Fibroblast of peridontal ligament (primary cell): ENCODE results near the gene MRPL10.
A peak's percentile ranks its signal among the peaks of the same experiment; 100 is the strongest.

ENCODE experiments used
- DNase-seq: peaks from one replicate; pipeline ENCODE4 v3.0.0-alpha.2; 2010; ENCODE audit errors: extremely low read depth

MRPL10 gene

GRCh38 chr17:47857551-47858455 lies 26.5 kb upstream of the MRPL10 start:
- DNase-seq: no peak

- no peak for DNase-seq
Measured at GRCh38 chr17:47856830-47857229, 25.5 kb upstream of the MRPL10 start.

- no peak for DNase-seq
Measured at GRCh38 chr17:47855737-47856136, 24.4 kb upstream of the MRPL10 start.

- no peak for DNase-seq
Measured at GRCh38 chr17:47853616-47854015, 22.3 kb upstream of the MRPL10 start.

- peak; percentile 22 for DNase-seq
Measured at GRCh38 chr17:47852113-47852949, 21.0 kb upstream of the MRPL10 start.

- no peak for DNase-seq
Measured at GRCh38 chr17:47851764-47852112, 20.4 kb upstream of the MRPL10 start.

- DNase-seq: no peak
Measured at GRCh38 chr17:47850692-47851573, 19.6 kb upstream of the MRPL10 start, which contains the start of gene SP6. Gene SP6 (minus strand): TSS chr17:47851163. CDS start chr17:47848429, 2,734 bp downstream.

- no peak for DNase-seq
Measured at GRCh38 chr17:47850373-47850691, 19.0 kb upstream of the MRPL10 start.

GRCh38 chr17:47848198-47848513 lies 16.8 kb upstream of the MRPL10 start:
- no peak for DNase-seq

GRCh38 chr17:47847341-47848197 lies 16.2 kb upstream of the MRPL10 start:
- no peak for DNase-seq

- no peak for DNase-seq
Measured at GRCh38 chr17:47846716-47847340, 15.5 kb upstream of the MRPL10 start.

GRCh38 chr17:47845716-47846075 lies 14.4 kb upstream of the MRPL10 start:
- DNase-seq: no peak

- peak; percentile 27 for DNase-seq
Measured at GRCh38 chr17:47844814-47845715, 13.7 kb upstream of the MRPL10 start.

GRCh38 chr17:47844227-47844626 lies 12.9 kb upstream of the MRPL10 start:
- DNase-seq: no peak

GRCh38 chr17:47843391-47843730 lies 12.0 kb upstream of the MRPL10 start:
- DNase-seq: no peak

GRCh38 chr17:47841488-47842291 lies 10.3 kb upstream of the MRPL10 start:
- no peak for DNase-seq

GRCh38 chr17:47840742-47841487 lies 9.6 kb upstream of the MRPL10 start, which contains the start of gene SCRN2:
Gene SCRN2 (minus strand): TSS chr17:47841273. CDS start chr17:47840843, 430 bp downstream.
- DNase-seq: peak; percentile 78
